ENCODE results near the gene OR6Q1. TPM values are rescaled to one million over a fixed set of nuclear protein-coding genes. Genes with fewer than 3 reads are reported as not detected.

OR6Q1 gene
- total RNA-seq, 4 donors from 2014 or later = not detected

DNA sequence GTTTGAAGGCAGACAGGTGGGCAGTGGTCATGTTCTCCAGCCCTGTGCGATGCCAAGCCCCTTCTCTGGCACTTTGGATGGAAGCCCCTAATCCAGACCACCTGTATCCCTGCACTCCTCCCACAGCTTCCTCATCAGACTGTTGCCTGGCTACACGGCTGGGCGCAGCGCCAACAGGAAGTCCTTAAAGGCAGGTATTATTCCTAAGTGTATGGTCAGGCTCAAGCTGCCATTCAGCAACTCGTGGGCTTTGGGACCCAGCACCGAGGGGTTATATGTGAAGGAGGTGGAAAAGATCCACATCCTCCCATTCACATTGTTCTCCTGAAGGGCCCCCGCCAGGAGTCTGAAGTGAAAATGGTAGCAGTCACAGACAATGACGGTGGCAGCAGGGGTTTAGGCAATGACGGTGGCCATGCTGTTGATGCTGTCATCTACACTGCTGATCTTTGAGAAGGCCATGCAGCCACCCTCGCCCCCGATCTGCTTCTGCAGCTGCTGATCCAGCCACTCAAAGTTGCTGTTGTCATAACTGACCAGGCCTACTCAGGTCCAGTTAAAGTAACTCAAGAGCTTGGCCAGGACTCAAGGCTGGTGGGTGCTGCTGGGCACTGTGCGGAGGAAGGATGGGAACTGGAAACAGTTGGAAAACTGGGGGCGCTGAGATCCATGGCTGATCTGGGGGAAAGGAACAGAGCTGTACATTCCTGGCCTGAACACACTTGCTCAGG is 27.7 kb downstream of the OR6Q1 start:
- no peak for TF ChIP-seq CTCF (IDR thresholded peaks at IDR 0.05; ENCODE audit: low read depth)

DNA sequence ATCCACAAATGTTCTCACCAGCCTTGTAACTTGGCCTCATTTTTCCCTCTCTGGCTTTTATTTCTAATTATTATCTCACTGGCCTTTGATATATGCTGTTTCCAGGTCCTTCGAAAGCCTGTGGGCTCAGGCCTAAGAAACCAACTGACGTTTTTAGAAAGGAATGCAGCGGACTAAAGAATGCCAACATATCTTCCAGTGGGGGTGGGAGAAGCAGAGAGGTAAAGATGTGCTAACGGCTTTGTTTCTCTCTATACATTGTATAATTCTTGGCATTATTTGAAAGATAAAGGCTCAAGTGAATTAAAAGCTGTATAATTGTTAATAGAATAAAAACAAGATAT is 28.2 kb downstream of the OR6Q1 start:
- TF ChIP-seq CTCF (IDR thresholded peaks at IDR 0.05; ENCODE audit: low read depth) = no peak

DNA sequence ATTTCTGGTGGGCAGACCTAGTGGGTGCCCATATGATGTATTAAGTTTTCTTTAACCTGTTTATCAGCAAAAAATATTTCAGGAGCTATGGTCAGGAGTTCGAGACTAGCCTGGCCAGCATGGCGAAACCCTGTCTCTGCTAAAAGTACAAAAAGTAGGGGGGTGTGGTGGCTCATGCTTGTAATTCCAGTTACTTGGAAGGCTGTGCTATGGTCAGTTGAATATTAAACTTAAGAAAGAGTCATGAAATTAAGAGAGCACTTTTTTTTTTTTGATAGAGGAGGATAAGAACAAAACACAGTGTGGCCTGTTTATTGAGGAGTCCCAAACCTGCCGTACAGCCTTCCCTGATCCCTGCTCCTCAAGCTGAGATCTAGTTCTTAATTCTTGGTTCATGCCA is 29.8 kb downstream of the OR6Q1 start:
- TF ChIP-seq CTCF (IDR thresholded peaks at IDR 0.05; ENCODE audit: low read depth) = no peak

DNA sequence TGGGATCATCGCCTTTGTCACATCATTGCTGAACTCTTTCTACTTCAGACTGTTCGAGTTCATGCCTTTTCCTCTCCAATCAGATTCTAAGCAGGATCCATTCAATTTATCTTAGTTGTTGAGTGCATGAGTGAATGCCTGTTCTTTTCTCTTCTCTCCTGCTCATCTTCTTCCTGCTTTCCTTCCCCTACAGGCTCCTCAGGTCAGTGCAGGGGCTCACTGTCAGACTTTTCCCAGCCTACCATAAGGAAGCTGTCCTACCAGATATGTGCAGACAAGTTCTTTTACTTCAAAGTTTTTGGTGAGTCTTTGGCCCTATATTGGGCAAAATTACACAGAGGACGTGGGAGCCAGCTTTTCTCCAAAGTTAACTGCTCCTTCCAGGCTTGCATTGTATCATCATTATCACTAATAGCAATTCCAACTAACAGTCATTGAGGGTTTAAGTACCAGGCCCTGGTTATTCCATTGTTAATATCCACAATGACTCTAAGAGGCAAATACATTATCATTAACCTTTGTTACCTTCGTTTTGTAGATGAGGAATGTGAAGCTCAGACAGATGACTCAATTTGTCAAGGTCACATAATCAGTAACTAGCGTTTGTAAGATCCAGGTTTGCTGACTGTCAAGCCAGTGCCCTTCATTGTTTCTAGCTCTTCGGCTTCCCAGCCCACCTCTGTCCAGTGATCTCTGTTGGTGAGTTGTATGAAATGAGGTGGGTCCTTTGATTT is 30.4 kb downstream of the OR6Q1 start:
- TF ChIP-seq CTCF (IDR thresholded peaks at IDR 0.05; ENCODE audit: low read depth) = no peak

GRCh38 chr11:58061813-58062212 is 31.1 kb downstream of the OR6Q1 start:
- TF ChIP-seq CTCF (IDR thresholded peaks at IDR 0.05; ENCODE audit: low read depth) = no peak

DNA sequence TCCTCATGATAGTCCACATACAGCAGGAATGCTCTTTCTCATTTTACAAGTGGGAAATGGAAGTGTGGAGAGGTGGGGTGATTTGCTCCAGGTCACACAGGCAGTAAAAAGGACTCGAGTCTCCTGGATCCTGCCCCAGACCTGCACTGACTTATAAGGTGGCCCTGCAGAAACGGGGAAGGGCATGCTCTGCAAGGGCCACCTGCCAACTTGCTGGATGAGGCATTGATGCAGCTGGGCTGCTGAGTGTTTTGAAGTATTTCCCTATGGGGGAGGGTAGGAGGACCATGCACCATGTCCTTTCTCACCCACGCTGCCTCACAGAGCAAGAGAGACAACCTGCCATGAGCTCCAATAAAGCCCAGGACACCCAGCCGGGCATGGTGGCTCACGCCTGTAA is 36.9 kb downstream of the OR6Q1 start:
- TF ChIP-seq CTCF (IDR thresholded peaks at IDR 0.05; ENCODE audit: low read depth) = no peak

DNA sequence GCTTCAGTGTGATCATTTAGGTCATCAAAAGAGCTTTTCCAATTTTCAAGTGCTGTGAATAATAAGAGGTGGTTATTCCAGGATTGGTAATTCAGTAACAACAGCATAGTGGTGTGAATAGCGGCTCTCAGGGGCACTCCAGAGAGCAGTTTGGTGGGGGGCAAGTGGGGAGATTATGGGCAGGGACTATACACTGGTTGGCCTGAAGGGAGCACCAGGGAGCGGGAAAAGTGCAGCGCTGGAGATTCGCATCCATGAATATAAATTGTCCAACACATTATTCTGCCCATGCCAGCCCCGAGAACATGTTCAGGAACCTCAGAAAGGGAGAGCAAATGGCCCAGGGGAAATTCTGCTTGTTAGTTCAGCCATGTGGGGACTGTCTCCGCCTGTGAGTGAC is 37.9 kb downstream of the OR6Q1 start:
- TF ChIP-seq CTCF (IDR thresholded peaks at IDR 0.05; ENCODE audit: low read depth) = no peak

Data from subcutaneous adipose tissue (tissue), 4 donors.